ENCODE measurements around the gene LYRM1. TPM values are rescaled to one million over a fixed set of nuclear protein-coding genes. Genes with fewer than 3 reads are reported as not detected.

LYRM1 gene
- total and polyA plus RNA-seq, 10 of the 15 experiments (the other 5 are each of a cell fraction or from before 2014, with no cell fraction given), result 18.4 to 54.4 (median 38.0) TPM

GRCh38 chr16:20938426-20938825, 37.9 kb downstream of the LYRM1 start:
- no peaks in the 10 kb centered on the region for H4K20me1 ChIP-seq (ENCODE audit: control insufficient read depth, insufficient read depth)
- H3K4me1 ChIP-seq (ENCODE audit: control insufficient read depth, insufficient read depth, low read length), result peaks cover 4% of the 10 kb centered on the region
- H3K36me3 ChIP-seq (ENCODE audit: control insufficient read depth in 2 of 2, insufficient read depth in 2 of 2, low read length in 1 of 2), result no peaks in the 10 kb centered on the region
- TF ChIP-seq MYC (IDR thresholded peaks at IDR 0.05; ENCODE audit: insufficient read depth, insufficient read length, insufficient replicate concordance, low read length, severe bottlenecking) (no peak), JUNB (IDR thresholded peaks at IDR 0.05) (0 out of 2 replicates have a peak, but pooled peaks have one; percentile 15)
- H3K9me3 ChIP-seq (replicated peaks; ENCODE audit: control insufficient read depth, insufficient read depth, low read length), result no peaks in the 10 kb centered on the region
- intact Hi-C loops (cut with micrococcal nuclease; ENCODE audit: unreplicated experiment) (no loop called here), in situ Hi-C loops (cut with MboI) (no loop called here)
- RAD21 ChIA-PET (ENCODE audit: unreplicated experiment), result interaction anchor here (1.1 kb wide), 1 partner anchor 60 kb away, joined by 3 read pairs; no protein-coding TSS in a partner anchor
- no peak overlapping the region for H3K4me2 ChIP-seq (ENCODE audit: control insufficient read depth, insufficient read depth)
- no peak overlapping the region for H3K4me3 ChIP-seq
- SMC1A ChIA-PET (ENCODE audit: uncharacterized antibody, unreplicated experiment), result interaction anchor here (0.8 to 1.3 kb wide), 2 partner anchors 8 to 17 kb away, joined by 3 to 6 read pairs; no protein-coding TSS in a partner anchor
- ATAC-seq (no peak; the same call in 2 of the 3 replicates), DNase-seq (ENCODE audit: low read depth, low spot score) (no peak), FAIRE-seq (no peak)
- no peak overlapping the region for H2AFZ ChIP-seq (ENCODE audit: control insufficient read depth, low read depth, low read length)
- CTCF ChIA-PET, result interaction anchor here (0.7 to 1.2 kb wide), 2 partner anchors 39 to 87 kb away, joined by 3 to 5 read pairs; no protein-coding TSS in a partner anchor
- no peaks in the 10 kb centered on the region for H3K27me3 ChIP-seq (replicated peaks in 1 of 2; ENCODE audit: control insufficient read depth in 2 of 2, insufficient read depth in 2 of 2, low read length in 1 of 2)
- no peak overlapping the region for H3K9ac ChIP-seq (ENCODE audit: control insufficient read depth, insufficient read depth, low read length)
- POLR2A ChIA-PET, result interaction anchor here (0.6 to 0.7 kb wide), 2 partner anchors 96 to 133 kb away, joined by 3 to 4 read pairs; no protein-coding TSS in a partner anchor
- H3K27ac ChIP-seq (ENCODE audit: control insufficient read depth, insufficient read depth), result no peak overlapping the region
- H3K79me2 ChIP-seq (ENCODE audit: control insufficient read depth, insufficient read depth, low read length), result no peaks in the 10 kb centered on the region
- no TSS peak for BruUV-seq (replicated peaks)
- WGBS (ENCODE audit: insufficient coverage, insufficient replicate concordance, low lambda C conversion rate, missing lambda C conversion rate), result 6% methylated on average over 2 of the region's 2 CpGs

GRCh38 chr16:20939611-20940010, 39.0 kb downstream of the LYRM1 start:
- Histone ChIP-seq H2AFZ (ENCODE audit: control insufficient read depth, low read depth, low read length) (no peak overlapping the region), H3K4me1 (ENCODE audit: control insufficient read depth, insufficient read depth, low read length) (peaks cover 14% of the 10 kb centered on the region), H3K79me2 (ENCODE audit: control insufficient read depth, insufficient read depth, low read length) (no peaks in the 10 kb centered on the region), H4K20me1 (ENCODE audit: control insufficient read depth, insufficient read depth) (no peaks in the 10 kb centered on the region), H3K27me3 (replicated peaks in 1 of 2; ENCODE audit: control insufficient read depth in 2 of 2, insufficient read depth in 2 of 2, low read length in 1 of 2) (no peaks in the 10 kb centered on the region), H3K9ac (ENCODE audit: control insufficient read depth, insufficient read depth, low read length) (no peak overlapping the region), H3K4me3 (no peak overlapping the region), H3K27ac (ENCODE audit: control insufficient read depth, insufficient read depth) (no peak overlapping the region), H3K36me3 (ENCODE audit: control insufficient read depth in 2 of 2, insufficient read depth in 2 of 2, low read length in 1 of 2) (no peaks in the 10 kb centered on the region), H3K9me3 (replicated peaks; ENCODE audit: control insufficient read depth, insufficient read depth, low read length) (no peaks in the 10 kb centered on the region), H3K4me2 (ENCODE audit: control insufficient read depth, insufficient read depth) (no peak overlapping the region)
- ChIA-PET POLR2A (no interaction called here), CTCF (interaction anchor here (0.7 kb wide), 1 partner anchor 9 kb away, joined by 4 read pairs; no protein-coding TSS in a partner anchor), SMC1A (ENCODE audit: uncharacterized antibody, unreplicated experiment) (interaction anchor here (1.3 kb wide), 1 partner anchor 9 kb away, joined by 6 read pairs; no protein-coding TSS in a partner anchor), RAD21 (ENCODE audit: unreplicated experiment) (no interaction called here)
- no peak for TF ChIP-seq NFYB (IDR thresholded peaks at IDR 0.05; ENCODE audit: insufficient read depth, low read depth, low read length)
- TF ChIP-seq CHD4 (IDR thresholded peaks at IDR 0.05), result no peak
- TF ChIP-seq MAX (IDR thresholded peaks at IDR 0.05; ENCODE audit: low read depth, low read length), result no peak
- TF ChIP-seq ATF7 (IDR thresholded peaks at IDR 0.05; ENCODE audit: low read depth), result no peak
- TF ChIP-seq CEBPB (IDR thresholded peaks at IDR 0.05; ENCODE audit: borderline replicate concordance in 1 of 2, low read depth in 2 of 2, low read length in 2 of 2), result no peak
- TF ChIP-seq MYB (IDR thresholded peaks at IDR 0.05; ENCODE audit: borderline replicate concordance, low read depth, low read length), result no peak
- no TSS peak for BruUV-seq (replicated peaks)
- in situ Hi-C loops (cut with MboI), result no loop called here
- intact Hi-C loops (cut with micrococcal nuclease; ENCODE audit: unreplicated experiment), result loop anchor here (10.0 kb wide), 1 partner anchor 85 kb away; no protein-coding TSS in a partner anchor
- no peak for ATAC-seq
- DNase-seq (ENCODE audit: low read depth, low spot score), result no peak
- no peak for FAIRE-seq

Data from GM12878 (cell line).